AG08395 (cell line): ENCODE results near the gene TRIM63.

ENCODE experiments used
- DNase-seq: peaks from one replicate; pipeline ENCODE4 v3.0.0; 2012; ENCODE audit warnings: mixed read lengths, low spot score

TRIM63 gene

DNA sequence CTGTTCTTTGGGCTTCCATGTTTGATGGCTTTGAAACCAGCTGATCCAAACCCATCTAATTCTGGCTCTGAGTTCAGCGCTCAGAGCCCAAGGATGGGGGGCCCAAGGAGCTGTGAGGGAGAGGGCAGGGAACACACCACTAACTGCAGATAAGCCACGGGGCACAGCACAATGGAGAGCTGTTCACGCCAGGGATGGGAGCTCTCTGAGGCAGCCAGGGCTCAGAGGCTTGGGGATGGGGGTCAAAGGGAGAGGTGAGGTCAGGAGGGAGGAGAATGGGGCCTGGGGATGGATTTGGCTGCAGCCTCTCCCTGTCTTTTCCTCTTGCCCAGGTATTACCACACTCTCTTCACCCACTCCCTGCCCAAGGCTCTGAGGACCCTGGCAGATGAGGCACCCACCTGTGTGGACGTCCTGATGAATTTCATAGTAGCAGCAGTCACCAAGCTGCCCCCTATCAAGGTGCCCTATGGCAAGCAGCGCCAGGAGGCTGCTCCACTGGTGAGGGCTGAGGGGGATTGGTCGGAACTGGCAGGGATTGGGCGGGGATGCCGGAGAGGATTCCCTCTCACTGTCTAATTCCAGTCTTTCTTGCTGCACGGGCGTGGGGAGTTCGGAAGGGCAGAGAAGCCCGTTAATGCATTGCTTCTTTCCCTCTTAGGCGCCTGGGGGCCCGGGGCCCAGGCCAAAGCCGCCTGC is 32.8 kb downstream of the TRIM63 start:
- no peak for DNase-seq

DNA sequence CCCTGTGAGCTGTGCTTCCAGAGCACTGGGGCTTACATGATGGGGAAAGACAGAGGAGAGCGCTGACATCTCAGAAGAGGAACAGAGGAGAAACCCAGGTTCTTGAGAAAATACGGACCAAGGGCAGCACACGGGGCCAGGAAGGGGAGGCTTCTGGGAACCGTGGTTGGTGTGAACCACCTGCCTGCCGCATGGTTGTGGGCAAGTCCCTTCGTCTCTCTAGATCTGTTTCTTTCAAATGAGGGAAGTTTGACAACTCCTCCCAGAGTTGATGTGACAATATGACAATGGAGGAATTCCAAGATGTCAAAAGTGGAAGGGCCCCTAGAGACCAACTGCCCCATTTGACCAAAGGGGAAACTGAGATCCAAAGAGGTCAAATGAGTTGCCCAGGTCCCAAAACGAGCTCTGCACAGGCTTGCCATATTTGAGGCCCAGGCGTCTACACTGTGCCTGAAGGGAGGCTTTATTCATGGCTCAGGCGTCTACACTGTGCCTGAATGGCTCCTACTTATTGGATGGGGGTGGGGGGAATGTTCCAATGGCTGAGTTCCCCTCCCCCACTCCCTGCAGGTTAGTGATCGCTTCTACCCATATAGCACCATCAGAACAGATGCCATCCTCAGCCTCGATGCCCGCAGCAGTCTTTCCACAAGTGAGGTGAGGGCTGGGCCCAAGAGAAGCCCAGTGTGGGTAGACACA is 34.6 kb downstream of the TRIM63 start:
- no peak for DNase-seq

DNA sequence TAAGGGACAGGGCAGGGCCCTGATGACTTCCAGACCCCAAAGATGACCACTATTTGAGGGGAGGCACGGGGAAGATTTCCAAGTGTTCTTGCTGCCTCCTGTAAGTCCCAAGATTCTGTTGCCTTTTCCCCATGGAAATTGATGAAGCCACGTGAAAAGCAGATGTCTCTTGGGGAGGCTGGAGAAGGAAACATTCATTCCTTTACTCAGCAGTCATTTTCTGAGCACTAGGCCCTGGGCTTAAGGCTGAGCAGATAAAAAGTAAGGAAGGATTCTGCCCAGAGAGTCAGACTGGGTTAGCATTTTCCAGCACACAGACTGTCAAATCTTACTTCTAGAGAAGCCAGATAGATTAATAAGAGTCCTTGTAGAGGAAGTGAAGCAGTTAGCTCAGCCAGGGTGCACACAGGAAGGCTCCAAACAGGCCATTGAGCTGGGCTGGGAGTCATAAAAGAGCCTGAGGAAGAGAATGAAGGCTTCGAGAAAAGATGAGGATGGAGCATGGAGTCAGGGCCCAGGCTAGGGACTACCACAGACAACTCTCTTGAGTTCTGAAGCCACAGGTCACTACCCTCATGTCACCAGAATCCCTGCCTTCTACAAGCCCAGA is 35.7 kb downstream of the TRIM63 start:
- DNase-seq = peak; percentile 86

DNA sequence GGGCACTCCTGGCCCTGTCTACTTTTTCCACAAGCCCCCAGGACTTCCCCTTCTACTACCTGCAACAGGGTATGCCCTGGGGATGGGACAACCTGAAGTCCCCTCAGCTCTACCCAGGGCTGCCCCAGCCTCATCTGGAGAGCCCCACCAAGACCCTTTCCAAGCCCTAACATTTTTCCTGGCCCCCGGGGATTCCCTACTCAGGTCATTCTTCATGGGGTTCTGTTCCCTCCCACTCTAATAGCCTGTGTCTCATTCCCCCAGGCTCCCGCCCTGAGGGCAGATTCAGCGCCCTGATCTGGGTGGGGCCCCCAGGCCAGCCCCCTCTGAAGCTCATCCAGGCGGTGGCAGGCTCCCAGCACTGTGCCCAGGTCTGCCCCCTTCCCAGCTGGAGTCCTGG is 36.2 kb downstream of the TRIM63 start:
- DNase-seq = no peak

DNA sequence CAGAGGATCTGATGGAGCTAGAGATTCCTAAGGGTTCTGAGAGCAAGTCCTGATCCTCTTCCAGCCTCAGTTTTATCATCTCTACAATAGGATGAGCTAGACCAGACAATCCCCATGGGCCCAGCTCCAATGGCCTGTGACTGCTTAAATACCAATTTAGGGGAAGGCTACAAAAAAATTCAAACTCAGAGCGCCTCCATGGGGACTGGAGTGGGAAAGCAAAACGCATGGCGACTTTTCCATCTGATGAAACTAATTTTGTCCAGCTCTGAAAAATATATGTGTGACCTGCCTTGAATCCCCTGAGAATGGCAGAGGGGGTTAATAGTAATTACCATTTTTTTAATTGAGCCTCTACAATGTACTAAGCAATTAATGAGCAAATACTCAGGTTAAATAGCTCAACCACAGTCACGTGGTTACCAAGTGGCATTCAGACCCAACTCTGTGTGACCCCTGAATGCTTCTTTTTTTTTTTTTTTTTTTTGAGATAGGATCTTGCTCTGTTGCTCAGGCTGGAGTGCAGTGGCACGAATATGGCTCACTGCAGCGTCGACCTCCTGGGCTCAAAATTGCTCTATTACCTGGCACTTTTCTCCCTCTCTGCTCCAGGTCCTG is 37.5 kb downstream of the TRIM63 start:
- DNase-seq = no peak

DNA sequence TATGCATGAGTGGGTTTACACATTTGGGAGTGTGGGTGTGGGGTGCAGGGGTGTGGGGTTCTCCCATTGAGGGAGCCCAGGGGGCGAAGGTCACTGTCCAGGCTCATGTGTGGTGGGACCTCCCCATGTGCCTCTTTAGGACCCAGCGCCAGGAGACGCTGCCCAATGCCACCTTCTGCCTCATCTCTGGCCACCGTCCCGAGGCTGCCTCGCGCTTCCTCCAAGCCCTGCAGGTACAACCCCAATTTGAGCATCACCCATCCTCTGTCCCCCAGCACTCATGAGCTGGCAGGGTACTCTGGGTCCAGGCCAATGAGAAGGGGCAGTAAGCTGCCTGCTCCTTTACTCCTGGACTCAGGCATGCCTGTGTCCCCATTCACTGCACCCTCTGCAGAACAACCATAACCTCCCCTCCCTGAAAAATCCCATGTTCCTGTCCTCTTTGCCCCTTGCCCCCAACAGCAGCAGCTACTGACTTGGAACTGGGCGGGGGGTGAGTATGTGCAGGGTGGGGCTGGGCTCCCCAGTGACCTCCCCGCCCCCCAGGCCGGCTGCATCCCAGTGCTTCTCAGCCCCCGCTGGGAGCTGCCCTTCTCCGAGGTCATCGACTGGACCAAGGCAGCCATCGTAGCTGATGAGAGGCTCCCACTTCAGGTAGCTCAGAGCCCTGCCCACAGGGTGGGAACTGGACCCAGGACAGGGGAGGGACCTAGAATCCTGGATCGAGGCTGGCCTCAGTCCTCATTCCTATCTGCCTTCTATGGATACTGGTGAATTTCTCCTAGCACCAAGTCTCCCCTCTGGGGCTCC is 38.2 kb downstream of the TRIM63 start:
- DNase-seq = no peak

DNA sequence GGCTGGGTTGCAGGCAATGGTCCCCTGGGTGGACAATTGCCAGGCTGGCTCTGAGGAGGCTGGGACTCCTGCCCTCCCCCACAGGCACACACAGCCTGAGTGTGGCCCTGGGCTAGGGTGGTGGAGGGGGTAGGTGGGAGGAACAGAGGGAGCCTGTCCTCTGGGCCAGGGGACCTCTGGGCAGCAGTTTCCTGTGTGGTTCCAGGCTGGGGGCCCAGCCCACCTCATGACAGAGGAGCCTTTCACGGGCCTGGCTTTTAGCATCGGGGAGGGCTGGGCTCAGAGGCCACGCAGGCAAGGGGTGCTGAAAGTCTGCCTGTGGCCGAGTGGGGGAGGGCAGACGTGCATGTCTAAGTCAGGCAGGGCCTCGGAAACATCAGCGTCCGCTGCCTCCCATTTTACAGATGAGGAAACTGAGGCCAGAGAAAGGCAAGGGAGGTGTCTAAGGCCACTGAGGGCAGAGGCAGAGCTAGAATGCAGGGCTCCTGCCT is 38.9 kb downstream of the TRIM63 start:
- no peak for DNase-seq

DNA sequence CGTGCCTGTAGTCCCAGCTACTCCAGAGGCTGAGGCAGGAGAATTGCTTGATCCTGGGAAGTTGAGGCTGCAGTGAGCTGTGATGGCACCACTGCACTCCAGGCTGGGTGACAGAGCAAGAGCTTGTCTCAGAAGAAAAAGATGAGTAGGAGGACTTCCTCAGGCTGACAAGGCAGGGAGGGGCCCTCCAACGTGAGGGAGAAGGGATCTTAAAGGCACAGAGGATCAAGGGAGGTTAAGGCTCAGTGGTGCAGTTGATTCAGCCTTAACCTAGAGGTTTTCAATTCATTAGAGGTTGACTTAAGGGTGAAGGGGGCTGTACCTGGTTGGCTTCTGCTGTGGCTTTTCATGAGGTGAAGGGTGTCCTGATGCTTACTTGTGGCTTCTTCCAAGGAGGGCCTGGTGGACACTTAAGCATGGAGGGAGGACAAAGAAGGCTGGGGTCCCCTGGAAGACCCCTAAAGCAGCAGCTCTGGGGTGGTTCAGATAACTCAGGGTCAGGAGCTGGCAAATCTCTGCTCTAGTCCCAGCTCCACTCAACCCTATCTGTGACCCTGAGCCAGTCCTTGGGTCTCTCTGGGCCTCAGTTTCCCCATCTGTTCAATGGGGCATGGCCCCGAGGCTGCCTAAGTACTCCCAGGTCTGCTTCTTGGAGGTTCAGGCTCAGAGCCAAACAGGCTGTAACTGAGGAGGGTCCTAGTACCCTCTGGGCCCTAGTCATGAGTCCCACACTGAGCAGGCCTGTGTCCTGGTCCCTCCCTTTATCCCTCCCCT is 39.5 kb downstream of the TRIM63 start:
- no peak for DNase-seq

DNA sequence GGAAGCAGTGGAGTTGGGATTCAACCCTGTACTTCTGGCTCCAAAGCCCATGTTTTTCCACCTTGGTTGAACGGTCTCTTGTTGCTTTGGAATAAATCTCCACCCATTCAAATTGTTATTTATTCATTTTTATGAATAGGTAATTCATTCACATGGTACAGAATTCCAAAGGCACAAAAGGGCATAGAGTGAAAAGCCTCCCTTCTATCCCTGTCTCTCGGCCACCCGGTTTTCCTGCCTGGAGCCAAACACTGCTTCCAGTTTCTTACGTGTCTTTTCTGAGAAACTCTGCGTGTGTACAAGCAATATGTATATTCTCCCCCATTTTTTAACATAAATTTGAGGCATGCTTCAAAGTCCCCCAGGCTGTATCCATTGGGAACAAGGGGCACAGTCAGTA is 41.9 kb downstream of the TRIM63 start:
- no peak for DNase-seq

DNA sequence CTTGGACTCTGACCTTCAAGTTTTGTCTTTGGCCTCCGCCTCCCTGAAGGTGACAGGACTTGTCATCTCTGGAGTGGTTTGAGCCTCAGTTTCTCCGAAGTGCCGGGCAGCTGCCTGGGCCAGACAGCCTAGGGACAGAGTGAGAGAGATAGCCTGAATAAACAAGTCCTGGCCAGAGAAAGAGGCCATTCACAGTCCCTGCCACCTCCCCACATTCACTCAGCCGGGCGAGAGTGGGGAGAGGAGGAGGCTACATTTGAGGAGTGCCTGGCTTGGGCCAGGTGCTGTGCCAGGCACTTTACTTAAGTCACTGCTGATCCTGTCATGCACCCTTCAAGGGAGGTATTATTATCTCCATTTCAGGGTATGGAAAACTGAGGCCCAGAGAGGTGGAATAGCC is 42.4 kb downstream of the TRIM63 start:
- no peak for DNase-seq

DNA sequence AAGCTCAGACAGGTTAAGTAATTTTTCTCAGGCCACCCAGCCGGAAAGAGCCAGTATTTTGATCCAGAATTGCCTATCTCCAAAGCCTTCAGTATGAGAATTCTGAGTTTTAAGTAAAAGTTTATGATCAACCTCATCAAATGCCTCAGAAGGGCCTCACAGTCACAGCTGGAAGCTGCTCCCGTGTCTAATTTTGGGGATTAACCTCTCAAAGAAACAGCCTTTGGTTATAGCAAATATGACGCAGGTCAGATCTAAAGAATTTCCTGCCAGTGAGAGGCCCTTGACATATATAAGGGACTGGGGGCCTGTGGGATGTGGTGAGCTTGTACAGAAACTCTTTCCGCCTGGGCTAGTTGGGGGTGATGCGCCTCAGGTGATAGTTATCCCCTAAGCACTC is 43.6 kb downstream of the TRIM63 start:
- DNase-seq = no peak

DNA sequence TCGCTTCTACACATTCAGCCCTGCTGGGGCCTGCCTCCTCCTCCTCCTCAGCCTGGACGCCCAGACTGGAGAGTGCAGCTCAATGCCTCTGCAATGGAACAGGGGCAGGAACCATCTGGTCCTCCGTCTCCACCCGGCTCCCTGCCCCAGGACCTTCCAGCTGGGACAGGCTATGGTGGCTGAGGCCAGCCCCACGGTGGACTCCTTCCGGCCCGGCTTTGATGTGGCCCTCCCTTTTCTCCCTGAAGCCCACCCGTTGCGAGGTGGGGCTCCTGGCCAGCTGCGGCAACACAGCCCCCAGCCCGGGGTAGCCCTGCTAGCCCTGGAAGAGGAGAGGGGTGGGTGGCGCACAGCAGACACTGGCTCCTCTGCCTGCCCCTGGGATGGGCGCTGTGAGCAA is 44.4 kb downstream of the TRIM63 start:
- DNase-seq = no peak

DNA sequence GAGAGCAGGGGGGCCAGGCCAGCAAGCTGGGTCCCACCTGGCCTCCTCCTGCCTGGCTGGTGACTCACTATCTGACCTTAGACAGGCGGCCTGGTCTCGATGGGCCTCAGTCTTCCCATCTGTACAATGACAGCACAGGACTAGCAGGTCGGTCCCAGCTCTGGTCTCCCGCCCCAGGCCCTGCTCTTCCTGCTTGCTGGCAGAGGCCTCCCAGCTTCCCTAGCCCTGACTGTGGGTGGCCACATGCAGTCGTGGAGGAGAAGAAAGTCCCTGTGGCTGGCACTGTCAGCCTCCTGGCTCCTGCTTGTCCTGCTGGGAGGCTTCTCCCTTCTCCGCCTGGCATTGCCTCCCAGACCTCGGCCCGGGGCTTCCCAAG is 45.0 kb downstream of the TRIM63 start:
- no peak for DNase-seq

DNA sequence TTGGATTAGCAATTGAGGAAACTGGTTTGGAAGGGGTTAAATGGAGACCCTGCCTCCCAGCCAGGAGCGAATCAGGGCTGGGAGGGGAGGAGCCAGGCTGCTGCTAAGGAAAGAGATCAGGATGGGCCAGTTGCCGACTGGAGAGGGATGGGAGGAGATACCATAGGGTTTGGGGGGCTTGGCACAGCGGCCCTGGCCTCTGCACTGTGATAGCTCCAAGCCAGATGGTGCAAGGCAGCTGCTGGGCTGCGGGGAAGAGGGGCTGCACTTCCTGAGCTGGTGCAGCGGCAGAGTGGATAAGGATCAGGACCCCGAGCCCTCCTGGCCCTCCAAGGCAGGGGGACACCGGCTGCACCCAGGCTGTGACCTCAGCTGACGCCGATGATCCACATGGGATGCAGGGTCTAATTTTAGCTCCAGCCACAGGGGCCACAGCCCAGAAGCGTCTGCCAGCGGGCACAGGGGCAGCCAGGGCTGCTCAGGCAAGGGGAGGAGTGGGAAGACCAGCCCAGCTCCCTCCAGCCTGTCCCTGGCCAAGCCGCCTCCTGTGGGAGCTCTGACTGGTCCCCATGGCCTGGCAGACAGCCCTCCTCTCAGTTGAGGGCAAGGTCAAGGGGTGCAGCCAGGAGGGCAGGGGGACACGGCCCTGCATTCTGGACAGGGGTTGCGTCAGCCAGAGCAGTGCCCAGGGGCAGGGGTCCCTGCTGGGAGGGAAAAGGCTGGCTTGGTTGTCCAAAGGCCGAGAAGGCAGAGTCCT is 45.6 kb downstream of the TRIM63 start, which contains the start of gene EXTL1:
TSS of gene EXTL1 (plus strand) at position 129 of the 757 bp plus-strand sequence. CDS start 872 bp downstream, outside the sequence.
- DNase-seq = peak; percentile 64

DNA sequence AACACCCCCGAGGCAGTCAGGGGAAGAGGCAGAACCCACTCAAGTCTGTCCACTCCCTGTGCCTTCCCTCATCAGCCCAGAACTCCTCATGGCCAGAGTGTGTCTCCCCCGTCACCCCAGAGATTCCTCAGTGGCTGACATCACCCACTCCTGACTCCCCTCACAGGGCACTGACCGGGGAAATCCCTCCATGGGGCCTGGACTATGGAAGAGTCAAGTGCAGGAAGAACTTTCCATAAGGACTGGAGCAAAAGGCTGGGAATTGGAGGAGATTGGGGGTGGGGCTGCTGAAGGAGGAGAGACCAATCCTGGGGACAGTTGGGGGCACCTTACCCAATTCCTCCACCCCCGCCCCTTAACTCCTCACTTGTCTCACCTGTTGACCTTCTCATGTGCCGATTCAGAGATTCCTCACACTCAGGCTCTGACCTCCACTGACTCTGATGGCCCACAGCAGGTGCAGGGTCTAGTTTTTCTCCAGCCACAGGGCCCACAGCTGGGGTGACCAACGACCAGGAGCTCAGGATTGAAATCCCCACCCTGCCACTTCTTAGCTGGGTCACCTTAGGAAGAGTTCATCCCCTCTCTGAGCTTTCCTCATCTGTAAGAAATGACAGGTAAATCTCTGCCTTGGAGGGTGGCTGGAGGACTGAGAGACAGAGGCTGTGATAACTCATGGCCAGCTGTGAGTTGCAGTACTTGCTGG is 46.3 kb downstream of the TRIM63 start:
- no peak for DNase-seq

DNA sequence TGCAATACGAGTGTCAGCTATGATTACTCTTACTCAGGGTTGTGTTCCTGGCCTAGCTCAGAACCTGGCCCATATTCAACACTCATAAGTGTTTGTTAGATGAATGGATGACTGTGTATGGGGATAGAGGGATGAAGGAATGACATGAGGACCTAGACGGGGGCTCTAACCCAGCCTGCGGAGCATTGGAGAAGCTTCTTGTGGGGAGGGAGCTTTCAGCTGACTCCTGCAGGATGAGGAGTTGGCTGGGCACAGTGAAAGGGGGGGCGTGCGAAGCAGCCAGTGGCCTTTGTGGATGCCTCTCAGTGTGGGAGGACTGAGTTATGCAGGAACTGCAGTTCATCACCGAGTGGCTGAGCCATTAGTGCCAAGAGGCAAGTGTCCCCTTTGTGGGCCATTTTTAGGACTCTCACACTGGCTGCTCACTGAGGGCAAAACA is 47.1 kb downstream of the TRIM63 start:
- DNase-seq = peak; percentile 53

DNA sequence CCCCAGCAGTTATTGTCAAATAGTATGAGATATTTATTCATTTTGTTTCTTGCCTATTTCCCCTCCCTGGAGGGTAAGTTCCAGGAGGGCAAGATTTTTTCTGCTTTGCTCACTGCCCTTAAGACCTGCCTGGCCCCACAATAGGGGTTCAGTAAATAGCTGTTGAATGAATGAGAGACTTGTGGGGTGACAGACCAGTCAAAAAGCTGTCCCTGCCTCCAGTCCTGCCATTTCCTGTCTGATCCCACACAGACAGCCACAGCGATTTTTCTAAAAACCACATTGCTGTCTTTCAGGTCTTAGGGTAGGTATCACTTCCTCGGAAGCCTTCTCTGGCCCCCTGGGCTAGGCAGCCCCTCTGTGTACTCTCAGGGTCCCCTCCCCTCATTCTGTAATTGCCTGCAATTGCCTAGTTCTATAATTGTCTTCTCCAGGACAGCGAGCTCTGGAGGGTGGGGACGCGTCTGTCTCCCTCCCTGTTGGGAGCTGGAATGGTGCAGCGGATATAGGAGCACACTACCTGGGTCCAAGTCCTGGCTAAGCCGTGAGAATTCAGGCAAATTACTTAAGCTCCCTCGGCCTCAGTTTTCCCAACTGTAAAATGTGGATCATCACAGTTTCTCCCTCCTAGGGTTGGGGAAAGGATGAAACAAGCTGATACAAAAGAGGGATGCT is 47.7 kb downstream of the TRIM63 start:
- DNase-seq = no peak

DNA sequence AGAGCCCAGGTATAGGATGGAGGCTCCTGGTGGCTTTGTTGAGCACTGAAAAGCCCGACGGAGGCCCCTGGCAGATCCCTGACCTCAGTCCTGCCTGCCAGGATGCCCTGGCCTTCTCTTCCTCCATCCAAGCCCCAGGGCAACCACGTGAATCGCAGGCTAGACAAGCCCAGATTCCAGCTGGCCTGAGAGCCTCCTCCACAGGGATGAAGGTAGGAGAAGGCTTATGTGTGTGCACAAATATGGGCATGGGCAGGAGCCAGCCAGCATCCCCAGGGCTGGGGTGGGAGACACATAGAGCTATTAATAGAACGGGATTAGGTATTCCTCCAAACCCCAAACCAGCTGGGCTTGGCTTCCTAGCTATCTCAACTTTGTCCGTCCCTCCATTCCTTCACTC is 49.8 kb downstream of the TRIM63 start:
- DNase-seq = no peak

DNA sequence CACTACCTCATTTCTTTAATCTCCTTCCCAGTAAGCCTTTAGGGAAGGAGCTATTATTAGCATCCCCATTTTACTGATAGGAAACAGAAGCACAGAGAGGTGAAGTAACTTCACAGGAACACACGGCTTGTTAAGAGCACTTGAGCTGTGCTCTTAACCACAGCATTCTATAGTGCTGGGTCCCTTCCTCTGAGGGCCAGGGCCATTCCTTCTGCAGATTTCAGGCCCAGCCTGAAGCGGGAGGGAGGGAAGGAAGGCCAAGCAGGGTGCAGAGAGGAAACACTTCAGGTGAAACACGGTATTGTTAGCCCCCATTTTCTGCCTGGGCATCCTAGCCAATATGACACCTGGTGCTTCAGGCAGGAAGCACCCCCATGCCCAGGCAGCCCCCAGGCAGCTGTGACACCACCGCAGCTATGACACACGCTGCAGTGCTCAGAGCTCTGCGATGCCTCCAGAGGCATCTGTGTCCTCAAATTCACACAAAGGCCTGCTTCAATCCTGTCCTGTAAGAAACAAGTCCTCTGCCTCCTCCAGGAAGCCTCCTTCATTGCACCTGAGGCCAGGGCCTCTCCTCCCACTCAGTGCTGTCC is 50.4 kb downstream of the TRIM63 start:
- no peak for DNase-seq
